Measurements from ENCODE around the gene FHOD3.

The FHOD3 gene

DNA sequence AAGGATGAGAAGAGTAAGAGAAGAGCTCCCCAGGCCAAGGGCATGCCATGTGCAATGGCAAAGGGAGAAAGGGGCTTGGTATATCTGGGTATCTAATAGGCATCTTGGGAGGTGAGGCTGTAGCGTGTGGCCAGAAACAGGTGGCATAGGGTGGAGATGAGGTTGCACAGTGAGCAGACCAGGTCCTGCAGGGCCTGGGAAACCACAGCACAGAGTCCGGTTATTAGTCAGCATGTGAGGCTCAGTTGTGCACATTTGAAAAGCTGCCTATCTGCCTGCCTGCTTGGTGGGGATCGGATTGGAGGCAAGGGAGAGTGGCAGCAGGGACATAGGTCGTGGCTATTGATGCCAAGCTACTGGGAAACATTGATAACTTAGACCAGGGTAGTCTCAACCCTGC, 340.7 kb downstream of the FHOD3 start:
- TF ChIP-seq TCF12 (IDR thresholded peaks at IDR 0.05; ENCODE audit: low read depth) = no peak
- no peak for TF ChIP-seq EP300 (IDR thresholded peaks at IDR 0.05; ENCODE audit: borderline replicate concordance)
- no peak for TF ChIP-seq EGR1 (IDR thresholded peaks at IDR 0.05)
- TF ChIP-seq YY1 (IDR thresholded peaks at IDR 0.05; ENCODE audit: low read depth) = no peak

DNA sequence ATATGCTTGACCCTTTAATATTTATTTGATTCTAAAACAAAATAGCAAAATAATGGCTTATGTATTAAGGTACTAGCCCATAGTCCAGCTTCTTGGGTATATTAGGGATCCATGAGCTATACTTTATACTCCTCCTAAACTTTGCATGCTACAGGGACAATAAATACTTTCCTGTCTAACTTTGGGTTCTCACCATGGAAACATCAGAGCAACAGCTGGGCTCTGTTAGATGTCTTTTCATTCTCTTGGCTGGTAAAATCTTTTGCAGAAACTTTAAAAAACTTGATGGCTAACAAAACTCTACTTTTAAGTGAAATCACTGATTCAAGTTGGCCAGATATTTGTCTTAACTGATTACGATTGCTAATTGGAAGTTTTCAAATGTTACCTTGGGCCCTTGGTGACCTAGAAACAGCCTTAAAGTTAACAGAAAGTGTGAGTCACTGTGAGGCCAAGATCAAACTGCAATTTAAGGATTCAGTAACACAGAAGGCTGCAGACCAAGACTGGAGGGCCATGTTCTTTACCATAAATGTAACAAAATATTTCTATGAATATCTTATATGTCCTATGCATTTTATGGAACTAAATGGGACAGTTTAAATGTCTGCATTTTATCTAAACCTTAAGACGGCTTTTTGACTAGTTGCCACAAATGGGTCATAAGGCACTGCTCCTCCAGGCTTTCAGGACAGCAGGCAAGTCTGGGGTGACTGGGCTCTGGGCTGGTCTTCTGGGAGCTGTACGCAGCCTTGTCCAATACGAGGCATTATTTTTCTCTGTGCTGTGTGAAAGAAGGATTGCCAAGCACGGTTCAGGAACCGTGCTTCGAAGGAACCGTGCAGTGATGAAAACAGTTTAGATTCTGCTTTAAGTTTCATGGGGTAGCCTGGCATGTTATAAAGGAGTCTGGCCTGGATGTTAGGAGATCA, 342.8 kb downstream of the FHOD3 start:
- TF ChIP-seq, protein P1, sequence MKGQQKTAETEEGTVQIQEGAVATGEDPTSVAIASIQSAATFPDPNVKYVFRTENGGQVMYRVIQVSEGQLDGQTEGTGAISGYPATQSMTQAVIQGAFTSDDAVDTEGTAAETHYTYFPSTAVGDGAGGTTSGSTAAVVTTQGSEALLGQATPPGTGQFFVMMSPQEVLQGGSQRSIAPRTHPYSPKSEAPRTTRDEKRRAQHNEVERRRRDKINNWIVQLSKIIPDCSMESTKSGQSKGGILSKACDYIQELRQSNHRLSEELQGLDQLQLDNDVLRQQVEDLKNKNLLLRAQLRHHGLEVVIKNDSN (IDR thresholded peaks at IDR 0.05) = no peak
- TF ChIP-seq ZBTB7A (IDR thresholded peaks at IDR 0.05; ENCODE audit: low read depth) (no peak), CEBPB (IDR thresholded peaks at IDR 0.05) (no peak), EP300 (IDR thresholded peaks at IDR 0.05; ENCODE audit: borderline replicate concordance) (no peak), NFIC (IDR thresholded peaks at IDR 0.05) (no peak), CREB1 (IDR thresholded peaks at IDR 0.05; ENCODE audit: low read depth) (no peak), FOXM1 (IDR thresholded peaks at IDR 0.05; ENCODE audit: borderline replicate concordance, low read depth) (no peak), EGR1 (IDR thresholded peaks at IDR 0.05) (no peak), TAF1 (IDR thresholded peaks at IDR 0.05; ENCODE audit: low read depth) (no peak), TEAD4 (IDR thresholded peaks at IDR 0.05) (no peak), TCF12 (IDR thresholded peaks at IDR 0.05; ENCODE audit: low read depth) (no peak), YY1 (IDR thresholded peaks at IDR 0.05; ENCODE audit: low read depth) (no peak), RAD21 (IDR thresholded peaks at IDR 0.05; ENCODE audit: low read depth) (no peak)
- TF ChIP-seq, protein P2, sequence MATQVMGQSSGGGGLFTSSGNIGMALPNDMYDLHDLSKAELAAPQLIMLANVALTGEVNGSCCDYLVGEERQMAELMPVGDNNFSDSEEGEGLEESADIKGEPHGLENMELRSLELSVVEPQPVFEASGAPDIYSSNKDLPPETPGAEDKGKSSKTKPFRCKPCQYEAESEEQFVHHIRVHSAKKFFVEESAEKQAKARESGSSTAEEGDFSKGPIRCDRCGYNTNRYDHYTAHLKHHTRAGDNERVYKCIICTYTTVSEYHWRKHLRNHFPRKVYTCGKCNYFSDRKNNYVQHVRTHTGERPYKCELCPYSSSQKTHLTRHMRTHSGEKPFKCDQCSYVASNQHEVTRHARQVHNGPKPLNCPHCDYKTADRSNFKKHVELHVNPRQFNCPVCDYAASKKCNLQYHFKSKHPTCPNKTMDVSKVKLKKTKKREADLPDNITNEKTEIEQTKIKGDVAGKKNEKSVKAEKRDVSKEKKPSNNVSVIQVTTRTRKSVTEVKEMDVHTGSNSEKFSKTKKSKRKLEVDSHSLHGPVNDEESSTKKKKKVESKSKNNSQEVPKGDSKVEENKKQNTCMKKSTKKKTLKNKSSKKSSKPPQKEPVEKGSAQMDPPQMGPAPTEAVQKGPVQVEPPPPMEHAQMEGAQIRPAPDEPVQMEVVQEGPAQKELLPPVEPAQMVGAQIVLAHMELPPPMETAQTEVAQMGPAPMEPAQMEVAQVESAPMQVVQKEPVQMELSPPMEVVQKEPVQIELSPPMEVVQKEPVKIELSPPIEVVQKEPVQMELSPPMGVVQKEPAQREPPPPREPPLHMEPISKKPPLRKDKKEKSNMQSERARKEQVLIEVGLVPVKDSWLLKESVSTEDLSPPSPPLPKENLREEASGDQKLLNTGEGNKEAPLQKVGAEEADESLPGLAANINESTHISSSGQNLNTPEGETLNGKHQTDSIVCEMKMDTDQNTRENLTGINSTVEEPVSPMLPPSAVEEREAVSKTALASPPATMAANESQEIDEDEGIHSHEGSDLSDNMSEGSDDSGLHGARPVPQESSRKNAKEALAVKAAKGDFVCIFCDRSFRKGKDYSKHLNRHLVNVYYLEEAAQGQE (IDR thresholded peaks at IDR 0.05; ENCODE audit: low read depth) = no peak
- TF ChIP-seq, protein P3, sequence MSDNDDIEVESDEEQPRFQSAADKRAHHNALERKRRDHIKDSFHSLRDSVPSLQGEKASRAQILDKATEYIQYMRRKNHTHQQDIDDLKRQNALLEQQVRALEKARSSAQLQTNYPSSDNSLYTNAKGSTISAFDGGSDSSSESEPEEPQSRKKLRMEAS (IDR thresholded peaks at IDR 0.05) = no peak

DNA sequence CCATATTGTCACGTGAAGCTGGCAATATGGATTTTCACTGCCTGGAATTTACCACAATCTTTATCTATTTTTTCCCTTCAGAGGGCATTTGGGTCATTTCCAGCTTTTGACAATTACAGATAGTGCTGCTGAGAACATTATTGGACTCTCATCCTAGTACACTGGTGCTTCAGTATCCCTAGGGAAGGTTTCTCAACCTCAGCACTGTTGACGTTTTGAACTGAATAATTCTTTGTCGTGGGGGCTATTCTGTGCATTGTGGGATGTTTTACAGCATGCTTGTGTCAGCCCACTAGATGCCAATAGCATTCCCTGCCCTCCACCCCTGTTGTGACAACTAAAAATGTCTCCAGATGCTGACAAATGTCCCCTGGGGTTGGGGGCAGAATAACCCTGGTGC, 345.5 kb downstream of the FHOD3 start:
- TF ChIP-seq TAF1 (IDR thresholded peaks at IDR 0.05; ENCODE audit: low read depth) (no peak), CREB1 (IDR thresholded peaks at IDR 0.05; ENCODE audit: low read depth) (no peak), NFIC (IDR thresholded peaks at IDR 0.05) (no peak), TCF12 (IDR thresholded peaks at IDR 0.05; ENCODE audit: low read depth) (no peak), RAD21 (IDR thresholded peaks at IDR 0.05; ENCODE audit: low read depth) (no peak), FOXM1 (IDR thresholded peaks at IDR 0.05; ENCODE audit: borderline replicate concordance, low read depth) (no peak), EGR1 (IDR thresholded peaks at IDR 0.05) (no peak), ZBTB7A (IDR thresholded peaks at IDR 0.05; ENCODE audit: low read depth) (no peak), YY1 (IDR thresholded peaks at IDR 0.05; ENCODE audit: low read depth) (no peak), EP300 (IDR thresholded peaks at IDR 0.05; ENCODE audit: borderline replicate concordance) (no peak), CEBPB (IDR thresholded peaks at IDR 0.05) (no peak), TEAD4 (IDR thresholded peaks at IDR 0.05) (no peak)
- TF ChIP-seq, protein P2 (IDR thresholded peaks at IDR 0.05; ENCODE audit: low read depth) = no peak
- TF ChIP-seq, protein P3 (IDR thresholded peaks at IDR 0.05) = no peak
- TF ChIP-seq, protein P1 (IDR thresholded peaks at IDR 0.05) = no peak

DNA sequence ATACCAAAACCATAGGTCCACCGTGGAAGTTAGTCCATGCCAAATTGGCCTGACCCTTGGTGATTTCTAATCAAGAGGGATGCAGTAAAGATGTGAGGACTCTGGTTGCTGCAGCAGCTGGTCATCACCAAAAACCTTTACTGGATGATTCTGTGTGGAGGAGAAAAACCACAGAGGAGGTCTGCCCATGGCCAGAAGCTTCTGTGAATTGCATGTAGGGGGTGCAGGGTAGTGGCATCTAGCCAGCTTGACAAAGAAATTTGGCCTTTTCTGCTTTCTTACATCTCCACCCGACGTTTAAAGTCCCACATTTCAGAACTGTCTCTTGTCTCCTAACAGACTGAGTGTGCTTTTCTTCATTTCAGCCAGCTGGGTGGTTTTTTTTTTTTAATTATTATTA, 351.3 kb downstream of the FHOD3 start:
- no peak for TF ChIP-seq YY1 (IDR thresholded peaks at IDR 0.05; ENCODE audit: low read depth)
- TF ChIP-seq, protein P1 (IDR thresholded peaks at IDR 0.05) = no peak
- TF ChIP-seq, protein P3 (IDR thresholded peaks at IDR 0.05) = no peak

DNA sequence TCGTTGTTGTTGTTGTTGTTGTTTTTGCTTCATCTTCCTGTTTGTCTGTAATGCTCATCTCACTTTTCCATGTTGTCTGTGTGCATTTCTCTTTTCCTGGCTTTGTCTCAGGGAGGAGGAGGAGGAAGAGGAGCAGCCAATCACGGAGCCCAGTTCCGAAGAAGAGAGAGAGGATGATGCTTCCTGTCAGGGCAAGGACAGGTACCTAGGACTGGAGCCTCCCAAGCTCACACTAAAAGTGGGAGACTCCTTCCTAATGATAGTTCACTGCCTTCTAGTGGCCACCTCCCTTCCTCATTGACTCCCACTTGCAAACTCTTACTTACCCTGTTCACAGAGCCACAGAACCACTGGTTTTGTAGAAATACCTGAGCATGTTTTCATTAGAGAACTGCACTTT, 351.7 kb downstream of the FHOD3 start:
- TF ChIP-seq, protein P2 (IDR thresholded peaks at IDR 0.05; ENCODE audit: low read depth) = no peak
- TF ChIP-seq FOXM1 (IDR thresholded peaks at IDR 0.05; ENCODE audit: borderline replicate concordance, low read depth) (no peak), RAD21 (IDR thresholded peaks at IDR 0.05; ENCODE audit: low read depth) (no peak), TAF1 (IDR thresholded peaks at IDR 0.05; ENCODE audit: low read depth) (no peak), TEAD4 (IDR thresholded peaks at IDR 0.05) (no peak), CREB1 (IDR thresholded peaks at IDR 0.05; ENCODE audit: low read depth) (no peak), TCF12 (IDR thresholded peaks at IDR 0.05; ENCODE audit: low read depth) (no peak), CEBPB (IDR thresholded peaks at IDR 0.05) (no peak), YY1 (IDR thresholded peaks at IDR 0.05; ENCODE audit: low read depth) (no peak), EGR1 (IDR thresholded peaks at IDR 0.05) (no peak), EP300 (IDR thresholded peaks at IDR 0.05; ENCODE audit: borderline replicate concordance) (no peak), NFIC (IDR thresholded peaks at IDR 0.05) (no peak), ZBTB7A (IDR thresholded peaks at IDR 0.05; ENCODE audit: low read depth) (no peak)
- TF ChIP-seq, protein P3 (IDR thresholded peaks at IDR 0.05) = no peak

Data from Ishikawa (cell line).